HK-2 (cell line): ENCODE results near the gene EPHA3.

Source experiments
- DNase-seq: peaks from one replicate; pipeline ENCODE4 v3.0.0-alpha.2; 2018; ENCODE audit not compliant: unreplicated experiment

EPHA3 gene

DNA sequence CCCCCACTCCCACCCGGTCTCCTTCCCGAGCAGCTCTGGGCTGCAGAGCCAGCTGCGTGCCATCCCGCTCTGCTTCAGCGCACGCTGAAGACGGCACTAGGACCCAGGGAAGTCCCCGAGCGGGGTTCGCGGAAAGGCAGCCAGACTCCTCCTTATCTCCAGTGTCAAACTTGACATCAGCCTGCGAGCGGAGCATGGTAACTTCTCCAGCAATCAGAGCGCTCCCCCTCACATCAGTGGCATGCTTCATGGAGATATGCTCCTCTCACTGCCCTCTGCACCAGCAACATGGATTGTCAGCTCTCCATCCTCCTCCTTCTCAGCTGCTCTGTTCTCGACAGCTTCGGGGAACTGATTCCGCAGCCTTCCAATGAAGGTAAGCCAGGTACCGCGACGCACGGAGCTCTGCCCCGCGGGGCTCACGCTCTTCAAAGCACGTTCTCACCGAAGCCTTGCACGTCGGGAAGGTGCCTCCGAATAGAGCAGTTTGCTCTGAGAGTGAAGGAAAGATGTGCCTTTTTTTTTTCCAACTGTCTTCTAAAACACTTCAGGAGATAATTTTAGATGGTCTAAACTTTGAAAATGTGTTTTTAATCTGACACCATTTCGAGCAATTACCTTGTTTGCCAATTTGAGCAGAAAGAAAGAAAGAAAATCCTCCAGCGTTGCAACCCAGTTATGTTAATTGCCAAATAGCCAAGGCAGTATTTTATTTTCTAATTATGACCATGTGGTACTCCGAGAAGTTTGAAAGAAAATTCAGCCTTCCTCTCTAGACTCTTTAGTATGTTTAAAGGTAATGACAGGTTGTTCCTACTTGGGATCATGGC lies at the start of gene EPHA3:
Gene EPHA3, plus strand, starts transcription at position 161 of the 830 bp plus-strand sequence. Its CDS starts 128 bp downstream, at position 289.
- DNase-seq = peak; percentile 64

DNA sequence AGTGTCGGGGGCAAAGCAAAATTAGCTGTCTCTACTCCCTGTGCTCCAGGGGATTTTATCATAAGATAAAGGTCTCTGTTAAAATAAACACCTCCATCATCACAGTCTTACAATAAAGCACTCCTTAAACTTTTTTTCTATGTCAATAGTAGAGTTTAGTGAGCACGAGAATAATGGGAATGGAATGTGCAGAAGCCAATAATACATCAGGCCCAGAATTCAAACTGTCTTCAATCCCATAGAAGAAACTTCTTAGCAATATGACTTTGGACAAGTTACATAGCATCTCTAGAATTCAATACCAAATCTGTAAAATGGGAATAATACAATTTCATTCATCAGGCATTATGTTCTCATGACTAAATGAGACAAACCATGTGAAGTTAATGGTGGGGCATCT lies 49.0 kb upstream of the EPHA3 start:
- DNase-seq = no peak

DNA sequence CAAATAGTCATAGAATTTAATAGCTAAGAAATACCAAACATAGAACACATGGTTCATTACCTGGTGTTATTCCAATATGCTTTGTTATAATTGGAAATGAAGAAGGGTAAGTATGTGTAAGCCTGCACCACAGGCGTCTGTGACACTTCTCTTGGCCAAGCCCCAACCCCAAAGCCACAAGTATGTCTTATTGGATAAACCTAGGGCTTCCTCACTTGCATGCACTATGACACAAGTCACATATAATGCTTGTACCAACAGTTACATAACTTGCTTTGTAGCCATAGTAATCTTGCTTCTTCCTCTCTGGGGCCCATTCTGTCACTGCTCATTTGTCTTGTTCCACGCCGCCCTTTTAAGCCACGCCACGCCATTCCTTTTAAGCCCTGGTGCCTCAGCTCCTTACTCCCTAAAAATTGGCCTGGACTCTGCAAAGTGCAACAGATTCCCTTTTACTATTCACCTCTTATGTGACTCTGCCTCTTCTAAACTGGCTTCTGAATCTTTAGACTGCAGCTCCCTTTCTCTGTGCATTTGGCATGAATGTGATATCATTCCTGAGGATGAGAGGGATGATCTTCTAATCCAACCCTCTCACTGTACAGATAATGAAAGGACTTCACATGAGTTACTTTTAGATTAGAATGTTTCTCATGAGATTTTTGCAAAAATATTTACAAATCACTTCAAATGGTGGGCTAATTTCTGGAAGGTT lies 48.1 kb upstream of the EPHA3 start:
- peak; percentile 6 for DNase-seq

DNA sequence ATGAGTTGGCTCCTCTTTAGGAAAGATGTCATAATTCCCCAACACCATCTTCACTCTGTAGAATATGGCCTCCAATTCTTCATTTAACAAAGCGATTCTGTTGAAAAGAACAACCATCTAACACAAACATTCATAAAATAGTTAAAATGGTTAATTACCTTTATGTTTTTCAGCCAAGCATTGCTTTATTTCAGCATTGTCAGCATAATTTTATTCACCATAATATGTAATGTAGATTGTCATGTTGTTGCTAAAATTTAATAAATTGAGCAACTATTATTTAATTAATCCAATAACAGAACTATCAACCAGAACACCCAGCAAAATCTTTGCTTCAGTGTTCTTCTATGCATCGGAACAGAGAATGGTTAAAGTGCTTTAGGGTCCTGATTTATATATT lies 46.2 kb upstream of the EPHA3 start:
- DNase-seq = no peak

DNA sequence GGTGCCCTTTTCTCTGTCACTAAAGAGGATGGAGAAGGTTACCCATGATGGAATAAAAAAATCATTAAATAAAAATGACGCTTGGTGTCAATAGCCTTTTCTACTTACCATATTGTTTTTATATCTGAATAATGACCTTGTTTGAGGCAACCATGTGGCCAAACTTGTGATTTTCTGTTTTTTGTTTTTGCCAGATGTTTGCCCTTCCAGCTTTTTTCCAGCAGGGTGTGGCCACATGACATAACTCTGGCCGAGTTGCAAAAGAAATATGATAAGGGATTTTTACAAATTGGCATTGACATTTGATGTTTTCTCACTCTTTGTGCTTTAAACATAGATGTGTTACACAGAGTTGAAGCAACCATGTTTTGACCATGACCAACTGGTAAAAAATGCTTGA lies 39.7 kb upstream of the EPHA3 start:
- DNase-seq = no peak

DNA sequence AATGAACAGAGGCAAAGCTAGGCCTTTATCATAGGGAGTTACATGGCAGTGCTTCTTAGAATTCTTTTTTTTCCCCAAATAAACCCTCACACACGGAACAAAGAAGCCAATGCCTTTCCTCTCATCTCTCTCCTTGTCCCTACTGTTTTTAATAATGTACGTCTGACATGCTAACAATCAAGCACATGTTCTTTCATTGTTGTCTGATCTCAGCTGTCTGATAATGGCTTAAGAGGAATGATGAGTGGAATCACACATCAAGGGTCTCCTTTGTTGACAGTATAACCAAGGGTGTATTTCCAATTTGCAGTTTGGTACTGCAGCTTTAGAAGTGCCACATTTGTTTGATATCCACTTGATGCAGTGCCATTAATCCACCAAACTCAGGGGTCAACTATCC lies 34.8 kb upstream of the EPHA3 start:
- no peak for DNase-seq

DNA sequence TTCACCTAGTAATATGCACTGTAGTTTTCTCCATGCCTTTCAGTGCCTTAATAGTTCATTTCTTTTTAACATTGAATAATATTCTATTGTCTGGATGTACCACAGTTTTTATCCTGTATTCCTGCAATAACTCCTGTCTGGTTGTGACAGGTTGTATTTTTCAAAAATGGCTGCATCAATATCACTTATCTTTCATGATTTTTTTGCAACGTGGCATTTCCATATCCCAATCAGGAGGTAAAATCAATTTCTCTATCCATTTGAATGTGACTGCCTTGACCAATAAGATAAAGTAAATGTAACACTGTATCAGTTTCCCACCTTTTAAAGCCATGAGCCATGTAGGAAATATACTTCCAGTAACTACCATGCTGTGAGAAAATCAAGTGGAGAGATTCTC lies 27.5 kb upstream of the EPHA3 start:
- DNase-seq = no peak

DNA sequence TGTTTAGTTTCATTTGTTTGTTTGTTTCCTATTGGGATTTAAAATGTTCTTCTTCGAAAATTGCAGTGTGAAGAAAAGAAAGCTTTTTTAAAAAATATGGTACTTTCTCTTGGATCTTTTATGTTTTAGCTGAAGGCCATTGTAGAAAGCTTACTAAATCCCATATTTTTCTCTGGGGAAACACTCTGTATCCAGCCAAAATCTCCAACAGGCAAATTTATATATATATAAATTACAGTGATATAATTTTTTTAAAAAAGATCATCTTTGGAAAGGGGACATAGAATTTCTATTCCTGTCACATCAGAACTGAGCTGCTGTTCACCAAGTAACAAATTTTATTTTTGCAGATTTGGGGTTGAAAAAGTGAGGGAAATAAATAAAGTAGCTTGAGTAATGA lies 19.6 kb upstream of the EPHA3 start:
- no peak for DNase-seq

DNA sequence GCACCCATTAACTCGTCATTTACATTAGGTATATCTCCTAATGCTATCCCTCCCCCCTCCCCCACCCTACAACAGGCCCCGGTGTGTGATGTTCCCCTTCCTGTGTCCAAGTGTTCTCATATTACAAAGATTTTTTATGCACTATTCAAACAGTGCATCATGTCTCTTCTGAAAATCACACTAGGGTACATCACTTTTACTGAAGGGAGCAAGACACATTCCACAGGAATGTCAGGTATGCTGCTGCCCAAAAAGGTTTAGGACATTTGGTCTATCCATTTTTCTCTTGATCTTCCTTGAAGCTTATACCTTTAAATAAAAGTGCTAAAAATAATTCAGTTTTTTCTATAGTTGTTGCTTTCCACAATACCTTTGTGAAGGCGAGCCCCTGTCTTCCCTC lies 9.2 kb upstream of the EPHA3 start:
- no peak for DNase-seq

DNA sequence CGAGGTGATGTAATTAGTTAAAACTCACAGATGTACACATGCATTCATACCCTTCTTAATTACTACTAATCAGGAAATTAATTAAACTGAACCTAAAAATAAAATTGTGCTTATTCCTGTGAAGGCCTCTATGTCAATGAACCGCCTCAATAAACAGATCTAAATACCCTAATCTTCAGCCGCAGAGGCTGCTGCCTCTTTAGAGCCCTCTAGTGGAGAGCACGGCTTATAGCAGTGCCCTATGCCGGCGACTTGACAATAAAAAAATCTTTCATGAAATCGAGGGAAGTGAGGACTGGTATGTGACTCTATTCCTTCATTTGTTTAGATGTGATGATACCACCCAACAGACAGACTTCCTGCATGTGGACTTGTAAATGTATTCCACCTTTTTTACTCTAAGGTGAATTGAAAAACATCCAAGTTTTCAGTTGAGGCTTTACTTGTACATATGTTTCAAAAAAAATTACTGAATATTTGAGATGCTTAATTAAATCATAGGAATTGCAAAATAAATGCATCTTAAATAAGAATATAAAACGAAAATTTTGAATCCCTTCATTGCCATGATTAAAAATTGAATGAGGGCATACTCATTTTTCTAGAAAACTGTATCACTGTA lies 8.3 kb upstream of the EPHA3 start:
- peak; percentile 22 for DNase-seq

DNA sequence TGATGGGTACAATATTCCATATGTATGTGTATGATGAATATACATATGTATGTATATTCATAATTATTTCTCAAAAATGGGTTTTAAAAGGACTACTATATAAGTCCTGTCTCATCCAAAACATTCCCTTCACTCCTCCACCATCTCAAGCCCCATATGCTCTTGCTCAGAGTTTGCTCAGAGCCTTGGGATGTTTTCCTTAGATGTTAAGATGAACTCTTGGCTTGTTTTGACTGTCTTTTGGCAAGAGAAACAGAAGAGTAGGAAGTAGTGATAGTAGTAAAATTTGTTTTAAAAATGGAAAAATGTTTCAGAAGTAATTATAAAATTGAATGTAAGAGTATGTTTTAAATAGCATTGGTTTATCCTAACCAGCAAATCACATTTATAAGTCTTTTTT lies 6.2 kb upstream of the EPHA3 start:
- DNase-seq = no peak

DNA sequence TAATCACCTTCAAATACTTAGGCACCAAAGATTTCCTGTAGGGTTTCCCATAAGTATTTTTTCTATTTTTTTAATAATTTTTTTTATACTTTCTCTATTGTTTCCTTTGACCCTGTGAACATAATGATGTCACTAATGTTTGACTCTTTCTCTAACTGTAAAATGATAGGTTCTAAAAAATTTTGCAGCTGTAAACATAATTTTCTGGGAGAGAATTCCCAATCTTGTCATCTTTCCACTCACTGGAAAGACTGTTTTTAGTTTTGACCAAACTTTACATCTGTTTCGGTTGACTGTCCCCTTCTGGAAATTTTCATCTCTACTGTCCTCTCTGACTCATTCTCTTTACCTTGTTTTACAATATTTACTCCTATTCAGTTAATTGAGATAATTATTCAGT lies 5.5 kb upstream of the EPHA3 start:
- no peak for DNase-seq

DNA sequence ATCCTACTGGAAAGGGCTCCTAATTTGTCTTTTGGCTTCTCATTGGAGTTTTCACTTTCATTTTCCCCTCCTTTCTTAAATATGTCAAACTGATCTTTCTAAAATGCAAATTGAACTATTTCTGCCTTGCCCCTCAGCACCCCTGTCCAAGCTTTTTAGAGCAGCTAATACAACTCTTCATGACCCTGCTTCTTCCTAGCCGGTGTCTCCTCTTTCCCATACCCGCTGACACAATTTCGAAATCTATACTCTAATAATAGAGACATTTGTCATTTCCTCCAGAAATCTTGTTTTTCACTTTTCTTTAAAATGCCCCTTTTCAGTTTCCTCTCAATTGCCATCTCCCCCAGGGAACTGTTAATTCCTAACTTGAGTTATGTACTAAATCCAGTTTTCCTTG lies 2.9 kb upstream of the EPHA3 start:
- DNase-seq = no peak

DNA sequence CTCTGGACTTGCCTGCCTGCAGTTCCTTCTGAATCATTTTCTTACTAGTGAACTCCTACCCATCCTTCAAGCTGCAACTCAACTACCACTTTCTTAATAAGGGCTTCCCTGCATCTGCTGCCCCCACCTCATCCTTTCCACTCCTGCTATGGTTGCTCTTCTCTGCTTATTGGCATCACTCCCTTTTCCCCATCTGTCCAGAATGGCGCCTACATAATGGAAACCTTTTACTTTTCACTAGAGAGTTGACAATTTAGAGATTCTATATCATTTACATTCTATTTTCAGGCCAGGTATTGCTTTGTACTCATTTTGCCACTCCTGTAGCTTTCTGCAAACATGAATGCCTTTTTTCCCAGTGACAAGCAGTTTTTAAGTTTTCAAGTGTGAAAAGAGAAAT lies 1.9 kb upstream of the EPHA3 start:
- no peak for DNase-seq

DNA sequence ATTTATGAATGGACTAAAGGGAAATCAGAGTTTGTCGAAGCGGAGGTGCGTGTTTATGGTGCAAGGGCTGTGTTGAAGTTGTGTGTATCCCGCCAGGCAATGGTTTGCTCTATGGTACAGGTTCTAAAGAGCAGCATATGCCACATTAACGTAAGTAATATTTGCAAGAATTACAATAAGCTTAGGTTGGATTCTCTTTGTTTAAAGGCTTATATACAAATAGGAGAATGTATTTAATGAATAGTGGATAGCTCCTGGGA lies 800 bp downstream of the EPHA3 start:
- DNase-seq = no peak

DNA sequence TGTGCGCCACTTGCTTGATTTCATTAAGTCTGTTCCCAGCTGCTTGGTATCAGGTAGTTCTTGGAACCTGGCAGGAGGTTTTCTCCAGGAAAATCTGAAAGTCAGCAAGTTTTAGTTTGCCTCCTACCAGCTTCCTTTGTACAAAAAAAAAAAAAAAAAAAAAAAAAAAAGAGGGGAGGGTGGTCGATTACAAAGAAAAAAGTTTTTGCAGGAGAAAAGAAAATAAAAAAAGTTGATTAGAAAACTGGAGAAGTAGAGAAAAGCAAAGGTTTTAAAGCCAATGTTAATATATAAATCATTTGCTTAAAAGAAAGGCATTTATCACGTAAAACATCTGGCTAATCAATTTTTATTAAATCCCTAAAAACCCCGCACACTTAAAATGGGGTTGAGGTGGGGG lies 5.9 kb downstream of the EPHA3 start:
- no peak for DNase-seq

DNA sequence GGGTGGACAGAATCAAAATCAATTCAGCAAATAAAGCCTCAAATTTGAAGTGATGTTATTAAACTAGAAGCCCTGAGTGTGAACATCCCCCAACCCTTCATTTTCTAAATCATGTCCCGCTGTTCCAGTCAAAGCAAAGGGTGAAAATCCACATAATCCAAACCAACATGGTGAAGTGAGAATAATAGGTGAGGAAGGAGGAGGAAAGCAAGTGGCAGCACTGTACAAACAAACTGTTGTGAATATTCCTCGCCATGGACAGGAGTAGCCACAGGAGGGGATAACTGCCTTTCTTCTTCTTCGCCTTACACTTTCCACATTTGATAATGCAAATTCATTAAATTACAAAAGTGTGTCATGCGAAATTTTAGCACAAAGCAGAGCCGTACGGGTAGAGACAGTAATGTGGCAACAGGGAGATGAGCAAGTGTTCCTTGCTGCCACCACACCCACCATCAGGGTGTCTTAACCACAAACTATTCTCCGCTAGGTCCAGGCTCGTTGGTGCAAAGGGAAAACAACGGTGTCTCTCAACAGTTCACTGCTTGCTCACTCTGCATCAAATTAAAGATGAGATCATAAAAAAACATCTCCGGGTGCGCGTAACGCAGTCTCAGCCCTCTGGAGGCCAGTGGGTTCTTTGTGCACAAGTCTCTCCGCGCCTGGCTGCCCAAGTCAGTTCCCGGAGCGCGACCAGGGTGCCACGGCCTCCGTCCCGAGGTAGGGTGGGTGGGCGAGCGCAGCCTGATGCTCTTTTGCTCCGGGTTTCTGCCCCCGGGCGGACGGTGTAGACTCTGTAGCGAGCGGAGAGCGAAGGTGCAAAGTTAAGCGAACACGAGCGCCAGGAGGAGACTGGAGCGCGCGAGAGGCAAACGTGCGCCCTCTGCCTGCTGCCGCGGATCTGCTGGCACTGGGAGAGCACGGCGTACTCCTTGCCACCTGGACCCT lies 6.7 kb downstream of the EPHA3 start:
- peak; percentile 32 for DNase-seq

DNA sequence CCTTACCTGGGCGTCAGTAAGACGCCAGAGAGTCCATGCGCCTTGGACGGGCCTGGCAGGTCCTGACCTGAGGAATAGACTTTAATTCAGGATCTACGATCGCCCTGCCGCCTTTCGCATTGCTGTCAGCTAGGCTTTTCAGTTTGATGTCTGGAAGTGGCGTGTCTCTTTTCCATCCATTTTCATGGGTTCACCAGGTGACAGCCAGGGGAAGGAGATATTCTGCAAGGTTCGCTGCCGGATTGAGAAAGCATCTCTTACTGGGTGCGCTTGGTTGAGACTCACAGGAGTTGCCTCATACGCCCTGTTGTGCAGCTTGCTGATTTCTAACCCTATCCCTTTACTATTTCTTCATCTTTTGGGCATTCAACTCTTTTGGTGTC lies 7.4 kb downstream of the EPHA3 start:
- DNase-seq = no peak

DNA sequence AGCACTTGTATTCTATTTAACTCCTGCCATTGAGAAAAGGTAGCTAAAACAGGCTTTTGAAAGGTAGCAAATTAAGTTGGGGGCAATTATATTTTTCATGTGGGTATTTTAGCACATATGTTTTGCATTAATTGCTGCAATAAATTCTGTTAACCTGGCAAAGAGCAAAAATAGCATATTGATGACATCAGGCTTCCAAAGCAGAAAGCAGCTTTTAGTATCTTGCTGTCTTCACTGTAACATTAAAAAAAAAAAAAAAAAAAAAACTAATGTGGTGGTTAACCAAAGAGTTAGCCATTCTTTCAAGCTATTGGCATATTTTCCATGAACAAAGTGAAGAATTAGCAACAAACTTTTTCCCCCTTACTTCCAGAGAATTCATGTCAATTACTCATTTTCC lies 9.1 kb downstream of the EPHA3 start:
- DNase-seq = no peak

DNA sequence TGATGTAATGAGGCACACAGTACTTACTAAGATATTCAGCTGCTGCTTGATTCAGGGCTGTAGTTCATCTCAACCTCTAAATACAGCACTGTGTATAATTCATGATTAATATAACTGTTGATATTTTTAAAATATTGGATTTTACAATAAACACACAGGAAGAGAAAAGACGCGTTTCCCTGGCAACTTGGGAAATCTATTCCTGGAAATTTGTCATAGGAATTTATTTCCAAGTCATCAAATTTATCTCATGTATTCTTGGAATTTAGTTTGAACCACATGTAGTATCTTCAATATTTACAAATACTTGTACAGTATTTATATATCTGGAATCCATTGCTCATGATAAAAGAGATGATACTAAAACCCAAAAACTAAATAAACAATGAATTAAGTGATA lies 30.6 kb downstream of the EPHA3 start:
- DNase-seq = no peak

DNA sequence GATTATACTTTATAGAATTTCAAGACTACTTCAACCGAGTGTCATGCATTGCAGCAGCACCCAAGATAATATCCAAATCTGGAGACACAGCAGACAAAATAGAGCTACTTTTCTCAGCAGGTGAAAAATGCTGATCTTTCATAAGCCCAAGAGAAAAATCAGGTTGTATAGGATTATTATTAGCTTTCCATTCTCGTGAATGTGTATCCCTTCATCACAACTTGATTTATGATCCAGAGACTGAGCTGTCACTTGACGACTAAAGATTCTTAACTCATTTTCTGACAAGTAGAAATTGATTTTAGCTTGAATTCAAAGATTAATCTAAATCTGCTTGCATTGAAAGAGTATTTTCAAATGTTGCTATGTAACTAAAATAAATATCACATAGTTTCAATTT lies 32.4 kb downstream of the EPHA3 start:
- DNase-seq = no peak

DNA sequence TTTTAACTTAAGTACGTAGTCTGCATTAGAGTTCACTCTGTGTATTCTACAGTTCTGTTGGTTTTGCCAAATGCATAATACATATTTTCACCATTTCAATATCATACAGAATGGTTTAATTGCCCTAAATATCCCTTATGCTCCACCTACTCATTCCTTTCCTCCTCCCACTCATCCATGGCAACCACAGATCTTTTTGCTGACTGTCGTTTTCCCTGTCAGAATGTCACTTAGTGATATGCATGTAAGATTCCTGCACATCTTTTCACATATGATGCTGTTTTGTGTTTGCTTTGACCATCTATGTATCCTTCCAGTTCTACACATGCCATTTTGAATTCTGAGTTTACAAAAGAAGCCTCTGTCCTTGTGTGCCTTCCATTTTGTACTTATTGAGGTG lies 36.7 kb downstream of the EPHA3 start:
- DNase-seq = no peak
